HepG2 (cell line): ENCODE data around the gene UCN. TPM values are rescaled to one million over a fixed set of nuclear protein-coding genes. Genes with fewer than 3 reads are reported as not detected.

ENCODE experiments used
- FOXP1 ChIP-seq, 2 experiments: fragments of 450-650 bp in 1 of 2; IDR thresholded peaks; 2 replicates each; pipeline ENCODE4 v1.6.1; 2017 to 2018; ENCODE audit warnings: antibody characterized with exemption in 1 of 2
- HDAC1 ChIP-seq: sonication (generic); formaldehyde crosslinking; IDR thresholded peaks from 2 replicates; pipeline ENCODE4 v1.5.1; 2020; ENCODE audit warnings: mild to moderate bottlenecking, missing genetic modification reagents
- KAT2B ChIP-seq: fragments of 150-350 bp; IDR thresholded peaks from 2 replicates; pipeline ENCODE4 v1.6.1; 2014; ENCODE audit warnings: low read depth, low read length, borderline replicate concordance
- KLF12 ChIP-seq: sonication (generic); formaldehyde crosslinking; IDR thresholded peaks from 2 replicates; pipeline ENCODE4 v1.4.0; 2020; ENCODE audit warnings: missing genetic modification reagents, borderline replicate concordance
- KMT2B ChIP-seq: IDR thresholded peaks from 2 replicates; pipeline ENCODE4 v1.6.1; 2016; ENCODE audit warnings: missing genetic modification reagents, missing compliant biosample characterization
- MIER2 ChIP-seq: IDR thresholded peaks from 2 replicates; pipeline ENCODE4 v1.6.1; 2016; ENCODE audit warnings: missing biosample characterization, missing genetic modification reagents
- MXD4 ChIP-seq: IDR thresholded peaks from 2 replicates; pipeline ENCODE4 v1.6.1; 2016; ENCODE audit warnings: mild to moderate bottlenecking, missing biosample characterization, missing genetic modification reagents
- NKX3-1 ChIP-seq: sonication (generic); formaldehyde crosslinking; IDR thresholded peaks from 2 replicates; pipeline ENCODE4 v1.5.0; 2020; ENCODE audit warnings: missing genetic modification reagents
- PCBP1 ChIP-seq: fragments of 200-400 bp; formaldehyde crosslinking; IDR thresholded peaks from 2 replicates; pipeline ENCODE4 v1.6.1; 2017; ENCODE audit warnings: mild to moderate bottlenecking, low read depth, low read length, borderline replicate concordance
- RFX3 ChIP-seq: IDR thresholded peaks from 2 replicates; pipeline ENCODE4 v1.6.1; 2016; ENCODE audit warnings: missing biosample characterization, missing genetic modification reagents
- SNAPC2 ChIP-seq: sonication (generic); formaldehyde crosslinking; IDR thresholded peaks from 2 replicates; pipeline ENCODE4 v1.8.1; 2022; ENCODE audit warnings: mild to moderate bottlenecking, missing genetic modification reagents
- SUZ12 ChIP-seq: fragments of 150-350 bp; IDR thresholded peaks from 2 replicates; pipeline ENCODE4 v1.6.1; 2014; ENCODE audit warnings: low read depth, low read length
- ZNF101 ChIP-seq: sonication (generic); formaldehyde crosslinking; IDR thresholded peaks from 2 replicates; pipeline ENCODE4 v1.4.0; 2020; ENCODE audit warnings: mild to moderate bottlenecking, low read depth, missing genetic modification reagents, borderline replicate concordance
- ZNF335 ChIP-seq: sonication (generic); formaldehyde crosslinking; IDR thresholded peaks from 2 replicates; pipeline ENCODE4 v1.4.0; 2020; ENCODE audit warnings: missing genetic modification reagents
- ZNF354B ChIP-seq: sonication (generic); formaldehyde crosslinking; IDR thresholded peaks from 2 replicates; pipeline ENCODE4 v1.8.0; 2022; ENCODE audit warnings: mild to moderate bottlenecking, missing genetic modification reagents
- ZNF382 ChIP-seq: sonication (generic); formaldehyde crosslinking; IDR thresholded peaks from 2 replicates; pipeline ENCODE4 v1.5.0; 2020; ENCODE audit warnings: missing genetic modification reagents, mild to moderate bottlenecking, borderline replicate concordance
- ZNF430 ChIP-seq: sonication (generic); formaldehyde crosslinking; IDR thresholded peaks from 2 replicates; pipeline ENCODE4 v1.9.0; 2021; ENCODE audit warnings: mild to moderate bottlenecking, missing genetic modification reagents
- ZNF446 ChIP-seq: sonication (generic); formaldehyde crosslinking; IDR thresholded peaks from 2 replicates; pipeline ENCODE4 v1.5.0; 2020; ENCODE audit warnings: mild to moderate bottlenecking, missing genetic modification reagents
- ZNF567 ChIP-seq: sonication (generic); formaldehyde crosslinking; IDR thresholded peaks from 2 replicates; pipeline ENCODE4 v1.8.1; 2023; ENCODE audit warnings: mild to moderate bottlenecking, missing genetic modification reagents, borderline replicate concordance
- ZNF629 ChIP-seq: sonication (generic); formaldehyde crosslinking; conservative IDR thresholded peaks from 2 replicates; pipeline ENCODE4 v1.5.0; 2020; ENCODE audit warnings: missing genetic modification reagents
- ZSCAN12 ChIP-seq: sonication (generic); formaldehyde crosslinking; IDR thresholded peaks from 2 replicates; pipeline ENCODE4 v1.9.0; 2021; ENCODE audit warnings: mild to moderate bottlenecking, missing genetic modification reagents
- polyA plus RNA-seq, 8 experiments: library from polyadenylated mRNA; depleted of rRNA in 3 of 8; stranded (reverse) in 7 of 8; unstranded in 1 of 8; fragments of >200 nt; fragmentation: Illumina TruSeq in 4 of 8; extraction: Trizol in 4 of 8; gene quantifications; 2 replicates each; pipeline versions ENCODE4 v1.2.1 to v1.2.3, GENCODE V29; 2011 to 2016; ENCODE audit warnings: low read depth in 4 of 8, missing spikeins in 1 of 8, mixed read lengths in 1 of 8; ENCODE audit not compliant: insufficient read depth in 1 of 8
- total RNA-seq, 5 experiments: library from RNA; depleted of rRNA; stranded (reverse); fragments of >200 nt; fragmentation: Illumina TruSeq; extraction: Trizol; gene quantifications; 2 replicates each; pipeline ENCODE4 v1.2.3, GENCODE V29; 2016; ENCODE audit warnings: low read depth in 1 of 5
- TF ChIP-seq, protein P1 (sequence below): sonication (generic); formaldehyde crosslinking; IDR thresholded peaks from 2 replicates; pipeline ENCODE4 v1.8.1; 2023; ENCODE audit warnings: mild to moderate bottlenecking, missing genetic modification reagents
- TF ChIP-seq, protein P2 (sequence below): sonication (generic); formaldehyde crosslinking; IDR thresholded peaks from 2 replicates; pipeline ENCODE4 v1.5.1; 2020; ENCODE audit warnings: mild to moderate bottlenecking, missing genetic modification reagents, moderate library complexity
- TF ChIP-seq, protein P3 (sequence below): sonication (generic); formaldehyde crosslinking; conservative IDR thresholded peaks from 2 replicates; pipeline ENCODE4 v1.4.0; 2020; ENCODE audit warnings: missing genetic modification reagents

The UCN gene
- total and polyA plus RNA-seq, 2 of the 13 experiments (the other 11 are each of a cell fraction or from before 2014, with no cell fraction given), result 1.2 to 2.3 TPM

DNA sequence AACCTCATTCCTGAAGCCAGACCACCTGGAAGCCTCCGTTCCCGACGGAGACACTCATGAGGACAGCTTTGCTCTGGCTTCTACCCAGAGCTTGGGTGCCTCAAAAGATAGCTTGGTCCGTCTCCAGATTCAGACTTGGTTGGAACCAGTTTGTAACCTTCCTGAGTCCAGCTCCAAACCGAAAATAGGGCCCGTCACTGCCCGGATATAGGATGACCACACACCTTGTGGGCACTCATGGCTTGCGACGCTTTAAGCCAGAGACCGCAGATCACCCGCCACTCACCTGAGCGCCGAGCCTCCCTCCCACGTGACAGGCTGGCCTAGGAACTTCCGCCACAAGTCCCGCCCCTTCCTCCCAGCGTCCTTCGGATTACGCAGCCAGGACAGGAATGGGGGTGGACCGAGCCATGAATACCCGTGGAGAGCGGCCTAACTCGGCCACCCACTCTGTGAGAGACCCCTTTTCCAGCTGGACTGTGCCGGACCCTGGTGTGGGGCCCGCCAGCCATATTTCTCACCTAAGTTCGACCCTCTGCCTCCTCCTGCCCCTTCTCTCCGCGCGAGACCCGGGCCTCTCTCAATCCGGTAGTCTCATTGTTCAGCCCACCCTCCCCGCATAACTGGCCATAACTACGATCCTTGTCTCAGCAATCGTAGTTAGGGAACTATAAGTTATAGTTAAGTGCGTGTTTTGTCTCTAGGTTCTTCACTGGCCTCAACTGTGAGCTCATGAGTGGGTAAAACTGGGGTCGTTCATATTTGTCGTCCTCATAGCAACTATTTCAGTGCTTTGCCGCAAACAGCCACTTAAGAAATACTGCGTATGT, 14.7 kb upstream of the UCN start, which contains the start of gene MPV17 (continued):
- TF ChIP-seq NKX3-1 (peak; percentile 82; the same call in 1 of the 2 replicates), SNAPC2 (CRISPR knock-in tag) (peak; percentile 92), PCBP1 (peak; percentile 87; the same call in 1 of the 2 replicates), ZNF446 (no peak), KAT2B (no peak), MXD4 (CRISPR knock-in tag) (peak; percentile 96), ZNF629 (CRISPR knock-in tag) (no peak; the same call in 1 of the 2 replicates), ZNF567 (CRISPR knock-in tag) (0 out of 2 replicates have a peak, but pooled peaks have one; percentile 24), KLF12 (CRISPR knock-in tag) (no peak; the same call in 1 of the 2 replicates), ZNF354B (peak; percentile 92; the same call in 1 of the 2 replicates), ZNF382 (CRISPR knock-in tag) (no peak), RFX3 (CRISPR knock-in tag) (0 out of 2 replicates have a peak, but pooled peaks have one; percentile 19), MIER2 (CRISPR knock-in tag) (peak; percentile 65; the same call in 1 of the 2 replicates), ZNF335 (CRISPR knock-in tag) (peak; percentile 73; the same call in 1 of the 2 replicates), ZNF101 (no peak), FOXP1 (IDR thresholded peaks at IDR 0.05) (no peak), FOXP1 (CRISPR knock-in tag; IDR thresholded peaks at IDR 0.05) (peak; percentile 33; the same call in 1 of the 2 replicates), ZNF430 (CRISPR knock-in tag) (peak; percentile 84; the same call in 1 of the 2 replicates), KMT2B (CRISPR knock-in tag) (peak; percentile 82), SUZ12 (no peak), HDAC1 (CRISPR knock-in tag) (peak; percentile 93), ZSCAN12 (CRISPR knock-in tag) (no peak)
- TF ChIP-seq, protein P1, sequence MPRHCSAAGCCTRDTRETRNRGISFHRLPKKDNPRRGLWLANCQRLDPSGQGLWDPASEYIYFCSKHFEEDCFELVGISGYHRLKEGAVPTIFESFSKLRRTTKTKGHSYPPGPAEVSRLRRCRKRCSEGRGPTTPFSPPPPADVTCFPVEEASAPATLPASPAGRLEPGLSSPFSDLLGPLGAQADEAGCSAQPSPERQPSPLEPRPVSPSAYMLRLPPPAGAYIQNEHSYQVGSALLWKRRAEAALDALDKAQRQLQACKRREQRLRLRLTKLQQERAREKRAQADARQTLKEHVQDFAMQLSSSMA (CRISPR knock-in tag), result no peak; the same call in 1 of the 2 replicates
- TF ChIP-seq, protein P2, sequence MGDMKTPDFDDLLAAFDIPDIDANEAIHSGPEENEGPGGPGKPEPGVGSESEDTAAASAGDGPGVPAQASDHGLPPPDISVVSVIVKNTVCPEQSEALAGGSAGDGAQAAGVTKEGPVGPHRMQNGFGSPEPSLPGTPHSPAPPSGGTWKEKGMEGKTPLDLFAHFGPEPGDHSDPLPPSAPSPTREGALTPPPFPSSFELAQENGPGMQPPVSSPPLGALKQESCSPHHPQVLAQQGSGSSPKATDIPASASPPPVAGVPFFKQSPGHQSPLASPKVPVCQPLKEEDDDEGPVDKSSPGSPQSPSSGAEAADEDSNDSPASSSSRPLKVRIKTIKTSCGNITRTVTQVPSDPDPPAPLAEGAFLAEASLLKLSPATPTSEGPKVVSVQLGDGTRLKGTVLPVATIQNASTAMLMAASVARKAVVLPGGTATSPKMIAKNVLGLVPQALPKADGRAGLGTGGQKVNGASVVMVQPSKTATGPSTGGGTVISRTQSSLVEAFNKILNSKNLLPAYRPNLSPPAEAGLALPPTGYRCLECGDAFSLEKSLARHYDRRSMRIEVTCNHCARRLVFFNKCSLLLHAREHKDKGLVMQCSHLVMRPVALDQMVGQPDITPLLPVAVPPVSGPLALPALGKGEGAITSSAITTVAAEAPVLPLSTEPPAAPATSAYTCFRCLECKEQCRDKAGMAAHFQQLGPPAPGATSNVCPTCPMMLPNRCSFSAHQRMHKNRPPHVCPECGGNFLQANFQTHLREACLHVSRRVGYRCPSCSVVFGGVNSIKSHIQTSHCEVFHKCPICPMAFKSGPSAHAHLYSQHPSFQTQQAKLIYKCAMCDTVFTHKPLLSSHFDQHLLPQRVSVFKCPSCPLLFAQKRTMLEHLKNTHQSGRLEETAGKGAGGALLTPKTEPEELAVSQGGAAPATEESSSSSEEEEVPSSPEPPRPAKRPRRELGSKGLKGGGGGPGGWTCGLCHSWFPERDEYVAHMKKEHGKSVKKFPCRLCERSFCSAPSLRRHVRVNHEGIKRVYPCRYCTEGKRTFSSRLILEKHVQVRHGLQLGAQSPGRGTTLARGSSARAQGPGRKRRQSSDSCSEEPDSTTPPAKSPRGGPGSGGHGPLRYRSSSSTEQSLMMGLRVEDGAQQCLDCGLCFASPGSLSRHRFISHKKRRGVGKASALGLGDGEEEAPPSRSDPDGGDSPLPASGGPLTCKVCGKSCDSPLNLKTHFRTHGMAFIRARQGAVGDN (CRISPR knock-in tag), result peak; percentile 98
- TF ChIP-seq, protein P3, sequence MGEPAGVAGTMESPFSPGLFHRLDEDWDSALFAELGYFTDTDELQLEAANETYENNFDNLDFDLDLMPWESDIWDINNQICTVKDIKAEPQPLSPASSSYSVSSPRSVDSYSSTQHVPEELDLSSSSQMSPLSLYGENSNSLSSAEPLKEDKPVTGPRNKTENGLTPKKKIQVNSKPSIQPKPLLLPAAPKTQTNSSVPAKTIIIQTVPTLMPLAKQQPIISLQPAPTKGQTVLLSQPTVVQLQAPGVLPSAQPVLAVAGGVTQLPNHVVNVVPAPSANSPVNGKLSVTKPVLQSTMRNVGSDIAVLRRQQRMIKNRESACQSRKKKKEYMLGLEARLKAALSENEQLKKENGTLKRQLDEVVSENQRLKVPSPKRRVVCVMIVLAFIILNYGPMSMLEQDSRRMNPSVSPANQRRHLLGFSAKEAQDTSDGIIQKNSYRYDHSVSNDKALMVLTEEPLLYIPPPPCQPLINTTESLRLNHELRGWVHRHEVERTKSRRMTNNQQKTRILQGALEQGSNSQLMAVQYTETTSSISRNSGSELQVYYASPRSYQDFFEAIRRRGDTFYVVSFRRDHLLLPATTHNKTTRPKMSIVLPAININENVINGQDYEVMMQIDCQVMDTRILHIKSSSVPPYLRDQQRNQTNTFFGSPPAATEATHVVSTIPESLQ (CRISPR knock-in tag), result peak; percentile 72; the same call in 1 of the 2 replicates
